ENCODE measurements around the gene LRP1B. TPM values are rescaled to one million over a fixed set of nuclear protein-coding genes. Genes with fewer than 3 reads are reported as not detected.

The LRP1B gene
- total RNA-seq, 6 experiments from 2014 or later, result 0.06 to 1.7 (median 0.15) TPM; not detected in 1

GRCh38 chr2:141317986-141318385 lies 812.8 kb downstream of the LRP1B start:
- H3K9me3 ChIP-seq, result no peaks in the 10 kb centered on the region
- DNase-seq (no peak), ATAC-seq (no peak)
- no peaks in the 10 kb centered on the region for H3K4me1 ChIP-seq
- no peak overlapping the region for H3K4me3 ChIP-seq
- H3K36me3 ChIP-seq, result peaks cover 0 to 2% (median 0%) of the 10 kb centered on the region in 4 donors
- H3K27me3 ChIP-seq, result no peaks in the 10 kb centered on the region
- intact Hi-C loops (cut with DNase I), result no loop called here
- TF ChIP-seq CTCF (IDR thresholded peaks at IDR 0.05), result no peak
- no peak for TF ChIP-seq POLR2A (IDR thresholded peaks at IDR 0.05)
- no peak overlapping the region for H3K27ac ChIP-seq

- H3K36me3 ChIP-seq, result peaks cover 0 to 2% (median 0%) of the 10 kb centered on the region in 4 donors
- no peaks in the 10 kb centered on the region for H3K4me1 ChIP-seq
- H3K9me3 ChIP-seq, result no peaks in the 10 kb centered on the region
- H3K27ac ChIP-seq, result no peak overlapping the region
- no peak for TF ChIP-seq CTCF (IDR thresholded peaks at IDR 0.05)
- no peak for TF ChIP-seq POLR2A (IDR thresholded peaks at IDR 0.05)
- WGBS (ENCODE audit: insufficient coverage, low coverage, low lambda C conversion rate, missing lambda C conversion rate), result 83% methylated on average over 3 of the region's 3 CpGs
- intact Hi-C loops (cut with DNase I), result no loop called here
- H3K4me3 ChIP-seq, result no peak overlapping the region
- ATAC-seq (no peak), DNase-seq (no peak)
- H3K27me3 ChIP-seq, result no peaks in the 10 kb centered on the region
Measured at GRCh38 chr2:141316606-141317005, 814.2 kb downstream of the LRP1B start.

- Histone ChIP-seq H3K27me3 (no peaks in the 10 kb centered on the region), H3K9me3 (no peaks in the 10 kb centered on the region), H3K4me1 (no peaks in the 10 kb centered on the region), H3K36me3 (peaks cover 0 to 2% (median 0%) of the 10 kb centered on the region in 4 donors), H3K27ac (no peak overlapping the region), H3K4me3 (no peak overlapping the region)
- WGBS (ENCODE audit: insufficient coverage, low coverage, low lambda C conversion rate, missing lambda C conversion rate), result 27% methylated on average over 3 of the region's 3 CpGs
- intact Hi-C loops (cut with DNase I), result no loop called here
- no peak for TF ChIP-seq CTCF (IDR thresholded peaks at IDR 0.05)
- TF ChIP-seq POLR2A (IDR thresholded peaks at IDR 0.05), result no peak
- ATAC-seq, result no peak
- no peak for DNase-seq
Measured at GRCh38 chr2:141316103-141316502, 814.7 kb downstream of the LRP1B start.

GRCh38 chr2:141313972-141314371 lies 816.8 kb downstream of the LRP1B start:
- peaks cover 0 to 2% (median 0%) of the 10 kb centered on the region in 4 donors for H3K36me3 ChIP-seq
- ATAC-seq (no peak), DNase-seq (no peak)
- H3K4me1 ChIP-seq, result no peaks in the 10 kb centered on the region
- no peak overlapping the region for H3K4me3 ChIP-seq
- TF ChIP-seq POLR2A (IDR thresholded peaks at IDR 0.05) (no peak), CTCF (IDR thresholded peaks at IDR 0.05) (no peak)
- no peaks in the 10 kb centered on the region for H3K27me3 ChIP-seq
- H3K27ac ChIP-seq, result no peak overlapping the region
- 80% methylated on average over 4 of the region's 4 CpGs for WGBS (ENCODE audit: insufficient coverage, low coverage, low lambda C conversion rate, missing lambda C conversion rate)
- intact Hi-C loops (cut with DNase I), result no loop called here
- H3K9me3 ChIP-seq, result no peaks in the 10 kb centered on the region

- DNase-seq (no peak), ATAC-seq (no peak)
- Histone ChIP-seq H3K4me1 (no peaks in the 10 kb centered on the region), H3K27ac (no peak overlapping the region), H3K36me3 (peaks cover 0 to 2% (median 0%) of the 10 kb centered on the region in 4 donors), H3K27me3 (no peaks in the 10 kb centered on the region), H3K4me3 (no peak overlapping the region), H3K9me3 (no peaks in the 10 kb centered on the region)
- TF ChIP-seq POLR2A (IDR thresholded peaks at IDR 0.05) (no peak), CTCF (IDR thresholded peaks at IDR 0.05) (no peak)
- intact Hi-C loops (cut with DNase I), result no loop called here
Measured at GRCh38 chr2:141311430-141311829, 819.4 kb downstream of the LRP1B start.

All from right lobe of liver (tissue), 6 donors.